ENCODE results near the gene MRPL14. TPM values are rescaled to one million over a fixed set of nuclear protein-coding genes. Genes with fewer than 3 reads are reported as not detected.
"Not testable (repeated sequence)": the region's sequence is repeated elsewhere in the genome, so short reads cannot be mapped to it uniquely, and the experiment has no call there.

The MRPL14 gene
- total RNA-seq, 1 donor from 2014 or later = 32.3 TPM

- DNase-seq = no peak
Observed at GRCh38 chr6:44149369-44150012, 22.2 kb upstream of the MRPL14 start.

DNA sequence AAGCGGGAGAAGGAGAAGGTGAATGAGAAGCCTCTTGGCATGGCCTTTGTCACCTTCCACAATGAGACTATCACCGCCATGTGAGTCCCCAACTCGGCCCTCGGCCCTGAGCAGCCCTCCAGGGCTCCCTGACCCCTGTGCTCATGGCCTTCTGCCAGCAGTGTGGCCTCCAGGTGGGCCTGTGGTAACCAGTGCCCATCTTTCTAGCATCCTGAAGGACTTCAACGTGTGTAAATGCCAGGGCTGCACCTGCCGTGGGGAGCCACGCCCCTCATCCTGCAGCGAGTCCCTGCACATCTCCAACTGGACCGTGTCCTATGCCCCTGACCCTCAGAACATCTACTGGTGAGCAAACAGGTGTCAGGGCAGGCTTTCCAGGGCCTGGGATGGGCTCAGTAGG is 21.1 kb upstream of the MRPL14 start:
- DNase-seq = no peak

GRCh38 chr6:44147256-44147655 is 20.0 kb upstream of the MRPL14 start:
- DNase-seq = no peak

GRCh38 chr6:44146685-44147084 is 19.4 kb upstream of the MRPL14 start:
- no peak for DNase-seq

GRCh38 chr6:44145839-44146238 is 18.6 kb upstream of the MRPL14 start:
- no peak for DNase-seq

DNA sequence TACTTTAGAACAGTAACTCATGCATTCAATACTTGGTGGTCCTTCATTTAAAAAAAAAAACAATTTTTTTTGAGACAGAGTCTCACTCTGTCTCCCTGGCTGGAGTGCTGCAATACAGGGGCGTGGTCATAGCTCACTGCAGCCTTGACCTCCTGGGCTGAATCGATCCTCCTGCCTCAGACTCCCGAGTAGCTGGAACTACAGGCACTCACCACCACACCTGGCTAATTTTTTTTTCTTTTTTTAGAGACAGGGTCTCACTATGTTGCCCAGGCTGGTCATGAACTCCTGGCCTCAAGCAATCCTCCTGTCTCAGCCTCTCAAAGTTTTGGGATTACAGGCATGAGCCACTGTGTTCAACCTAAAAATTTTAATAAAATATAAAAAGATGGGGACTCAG is 17.3 kb upstream of the MRPL14 start:
- not testable (repeated sequence) for DNase-seq

GRCh38 chr6:44143731-44144130 is 16.5 kb upstream of the MRPL14 start:
- no peak for DNase-seq

DNA sequence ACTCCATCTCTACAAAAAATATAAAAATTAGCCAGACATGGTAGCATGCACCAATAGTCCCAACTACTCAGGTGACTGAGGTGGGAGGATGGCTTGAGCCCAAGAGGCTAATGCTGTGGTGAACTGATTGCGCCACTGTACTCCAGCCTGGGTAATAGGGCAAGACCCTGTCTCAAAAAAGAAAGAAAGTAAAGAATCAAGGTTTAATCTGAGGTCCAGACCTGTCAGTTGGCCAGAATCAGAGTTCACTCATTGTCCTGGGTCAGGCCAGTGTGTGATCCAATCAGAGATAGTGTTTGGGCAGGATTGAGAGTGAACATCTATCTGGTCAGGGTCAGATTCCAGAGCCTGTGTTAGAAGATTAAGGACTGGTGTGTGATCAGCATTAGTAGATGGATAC is 15.6 kb upstream of the MRPL14 start:
- no peak for DNase-seq

DNA sequence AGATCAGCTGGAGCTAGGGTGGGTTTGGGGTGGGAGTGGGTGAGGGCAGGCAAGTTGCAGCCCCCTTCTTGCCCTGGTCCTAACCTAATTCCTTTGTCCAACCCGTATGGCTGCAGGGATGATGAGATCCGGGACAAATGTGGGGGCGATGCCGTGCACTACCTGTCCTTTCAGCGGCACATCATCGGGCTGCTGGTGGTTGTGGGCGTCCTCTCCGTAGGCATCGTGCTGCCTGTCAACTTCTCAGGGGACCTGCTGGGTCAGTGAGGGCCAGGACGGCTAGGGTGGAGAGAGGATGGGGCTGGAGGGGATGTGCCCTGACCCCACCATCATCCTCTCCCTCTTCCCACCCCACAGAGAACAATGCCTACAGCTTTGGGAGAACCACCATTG is 12.1 kb upstream of the MRPL14 start:
- DNase-seq = no peak

GRCh38 chr6:44138717-44139350 is 11.6 kb upstream of the MRPL14 start:
- DNase-seq = no peak

DNA sequence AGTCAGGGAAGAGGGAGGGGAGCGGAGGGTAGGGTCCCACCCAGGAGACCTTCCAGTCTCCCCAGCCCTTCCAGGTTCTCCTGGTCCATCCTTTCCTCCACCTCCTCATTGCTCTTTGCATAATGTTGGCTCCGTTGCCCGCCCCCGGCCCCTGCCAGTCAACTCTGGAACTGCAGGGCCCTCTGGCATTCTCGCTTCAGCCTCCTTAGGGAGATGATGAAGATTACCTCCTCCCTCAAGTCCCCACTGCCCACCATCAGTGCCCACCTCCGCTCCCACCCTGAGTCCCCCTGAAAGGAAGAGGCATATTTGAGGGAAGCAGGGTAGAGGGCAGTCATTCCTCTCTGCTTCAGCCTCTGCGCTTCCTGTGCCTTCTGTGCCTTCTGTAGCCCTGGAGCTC is 8.6 kb upstream of the MRPL14 start:
- DNase-seq = no peak

- DNase-seq = no peak
Observed at GRCh38 chr6:44135173-44135758, 8.0 kb upstream of the MRPL14 start.

- no peak for DNase-seq
Observed at GRCh38 chr6:44133981-44134711, 6.9 kb upstream of the MRPL14 start.

DNA sequence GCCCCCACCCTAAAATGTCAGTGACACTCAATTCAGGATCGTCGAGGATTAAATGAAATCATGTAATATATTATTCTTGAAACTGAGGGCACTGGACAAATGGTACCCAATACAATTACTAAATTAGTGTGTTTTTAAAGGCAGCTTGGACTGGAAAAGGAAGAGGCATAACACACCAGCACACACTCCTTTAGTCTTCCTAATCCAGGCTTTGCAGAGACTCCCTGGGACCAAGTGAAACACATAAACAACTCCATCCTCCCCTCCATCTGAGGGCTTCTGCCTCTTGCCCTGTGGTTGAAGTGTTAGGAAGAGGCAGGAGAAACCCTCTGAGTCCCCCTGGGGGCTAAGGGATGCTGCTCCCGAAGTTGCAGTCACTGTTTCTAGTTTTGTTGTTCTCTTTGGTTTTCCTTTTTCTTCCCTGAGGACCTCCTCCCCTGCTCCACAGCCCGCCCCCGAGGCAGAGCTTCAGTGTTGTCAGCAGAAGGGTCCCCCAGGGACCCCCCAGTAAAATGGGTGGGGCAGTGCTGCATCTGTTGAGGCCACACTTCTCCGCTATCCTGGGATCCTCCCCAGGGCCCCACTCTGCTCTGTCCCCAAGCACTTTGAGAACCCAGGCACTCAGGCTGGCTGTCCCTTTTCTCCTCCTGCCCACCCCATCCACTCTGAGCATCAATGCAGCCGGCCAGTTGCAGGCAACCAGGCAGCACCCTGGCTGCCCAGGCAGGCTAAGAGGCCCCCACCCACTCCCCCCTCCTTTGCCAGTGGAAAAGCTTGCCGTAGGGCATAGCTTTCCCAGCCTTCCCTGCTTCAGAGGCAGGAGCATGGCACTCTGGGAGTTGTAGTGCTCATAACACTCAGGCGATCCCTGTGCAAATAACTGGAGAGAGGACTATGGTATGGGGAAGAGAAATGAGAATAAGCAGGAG is 6.0 kb upstream of the MRPL14 start:
- peak; percentile 62 for DNase-seq

- no peak for DNase-seq
Observed at GRCh38 chr6:44132476-44132875, 5.2 kb upstream of the MRPL14 start.

DNA sequence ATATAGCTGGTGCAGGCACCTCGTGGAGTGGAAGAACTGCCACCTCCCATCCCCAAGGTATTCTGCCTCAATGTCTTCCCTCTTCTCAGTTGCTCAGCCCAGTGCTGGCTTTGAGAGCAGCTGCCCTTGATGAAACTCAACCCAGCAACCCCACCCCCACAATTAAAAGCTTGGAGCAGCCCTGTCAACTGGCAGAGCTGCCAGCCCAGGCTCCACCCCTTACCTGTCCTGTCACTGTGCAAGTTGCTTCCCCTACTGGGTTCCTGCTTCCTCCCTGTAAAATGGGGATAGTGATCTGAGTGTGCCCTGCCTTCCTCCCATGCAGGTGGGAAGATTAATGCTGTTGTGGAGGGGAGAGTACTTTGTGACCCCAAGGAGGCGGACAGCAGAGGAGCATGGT is 4.6 kb upstream of the MRPL14 start:
- DNase-seq = no peak

DNA sequence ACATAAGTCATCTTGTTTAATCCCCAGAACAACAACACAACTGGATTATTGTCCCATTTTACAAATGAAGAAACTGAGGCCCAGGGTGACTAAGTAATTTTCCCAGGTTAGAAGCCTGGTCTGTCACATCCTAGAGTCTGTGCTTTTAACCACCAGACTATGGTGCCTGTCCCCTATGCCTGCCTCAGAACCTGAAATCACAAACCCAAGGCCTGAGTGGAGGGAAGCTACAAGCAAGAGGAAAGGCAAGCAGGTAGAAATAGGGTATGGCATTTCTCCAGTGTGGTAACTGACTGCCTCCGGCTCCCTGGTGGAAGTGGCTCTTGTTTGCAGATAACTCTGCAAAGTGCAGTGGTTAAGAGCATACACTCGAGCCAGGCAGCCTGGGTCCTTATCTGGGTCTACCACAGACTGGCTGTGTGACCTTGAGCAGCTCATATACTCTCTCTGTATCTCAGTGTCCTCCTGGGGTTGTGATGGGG is 2.6 kb upstream of the MRPL14 start:
- no peak for DNase-seq

DNA sequence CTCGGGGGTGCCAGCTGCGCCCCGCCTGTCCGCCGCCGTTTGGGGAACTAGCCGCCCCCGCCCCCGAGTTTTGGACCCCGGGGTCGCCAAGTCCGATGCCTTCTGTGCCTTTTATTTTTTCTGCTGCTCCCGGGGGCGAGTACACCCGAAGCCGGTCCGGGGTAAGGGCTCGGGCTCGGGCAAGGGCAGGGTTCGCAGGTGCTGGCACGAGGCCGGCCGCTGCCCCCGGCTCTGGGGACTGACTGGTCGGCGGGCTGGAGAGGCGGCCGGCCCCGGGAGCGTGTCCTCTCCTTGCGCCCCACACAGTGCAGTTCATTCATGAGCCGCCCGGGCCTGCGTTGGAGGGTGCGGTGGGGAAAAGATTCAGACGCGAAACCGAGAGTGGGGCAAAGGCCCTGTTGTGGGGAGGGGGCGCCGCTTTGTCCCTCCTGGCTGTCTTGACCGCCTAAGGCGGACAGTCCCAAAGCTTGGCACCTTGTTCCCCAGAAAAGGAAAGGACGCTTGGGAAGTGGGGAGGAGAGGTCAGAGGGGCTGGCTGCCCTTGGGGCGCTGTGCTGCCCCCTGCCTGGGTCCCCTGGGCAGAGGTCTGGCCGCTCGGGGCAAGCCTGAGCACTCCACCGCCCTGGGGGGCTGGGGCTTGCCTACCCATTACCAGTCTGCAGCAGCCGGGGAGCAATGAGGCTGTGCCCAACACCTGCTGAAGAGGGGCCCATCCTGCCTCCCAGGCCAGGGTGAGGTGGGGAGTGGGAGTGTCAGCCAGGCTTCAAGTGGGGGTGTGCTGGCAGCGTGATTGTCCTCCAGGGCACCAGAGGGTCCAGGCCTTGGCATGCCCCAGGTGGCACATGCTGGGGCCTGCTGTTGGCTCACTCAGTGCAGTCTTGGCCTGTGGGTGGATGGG is 1.0 kb upstream of the MRPL14 start:
- DNase-seq = no peak

- DNase-seq = peak; percentile 51
Observed at GRCh38 chr6:44126320-44127149, 717 bp downstream of the MRPL14 start.

DNA sequence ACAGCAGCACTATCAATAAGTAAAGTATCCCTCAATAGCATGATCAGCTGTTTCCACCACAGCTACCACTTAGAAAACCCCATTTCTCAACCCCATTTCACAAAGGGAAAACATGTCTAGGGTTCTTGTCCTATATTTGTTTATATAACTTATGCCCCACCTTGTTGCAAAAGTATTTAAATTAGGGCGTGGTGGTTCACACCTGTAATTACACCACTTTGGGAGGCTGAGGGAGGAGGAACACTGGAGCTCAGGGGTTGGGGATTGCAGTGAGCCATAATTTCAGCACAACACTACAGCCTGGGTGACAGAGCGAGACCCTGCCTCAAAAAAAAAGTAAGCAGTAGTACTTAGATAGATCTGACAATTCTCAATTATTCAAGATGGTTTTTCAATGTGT is 3.7 kb downstream of the MRPL14 start:
- DNase-seq = no peak
